Sigmoid colon (tissue), 7 donors: Measurements from ENCODE around the gene ZNF880. TPM values are rescaled to one million over a fixed set of nuclear protein-coding genes. Genes with fewer than 3 reads are reported as not detected.
"Not testable (repeated sequence)": the region's sequence is repeated elsewhere in the genome, so short reads cannot be mapped to it uniquely, and the experiment has no call there.

ENCODE experiments used
- DNase-seq: peaks from one replicate; pipeline ENCODE4 v3.0.0-alpha.2; 2019
- H3K27ac ChIP-seq, 4 donors: fragments of 200-600 bp; sonication (generic); one replicate each; pipeline ENCODE4 v1.5.1; 2016 to 2019; ENCODE audit warnings: mild to moderate bottlenecking in 1 of 4
- H3K27me3 ChIP-seq, 3 donors: fragments of 200-600 bp; sonication (generic); one replicate each; pipeline ENCODE4 v1.5.1; 2019; ENCODE audit warnings: mild to moderate bottlenecking in 1 of 3
- H3K36me3 ChIP-seq, 4 donors: fragments of 200-600 bp; sonication (generic); one replicate each; pipeline ENCODE4 v1.5.1; 2016 to 2019
- H3K4me1 ChIP-seq, 4 donors: fragments of 200-600 bp; sonication (generic); one replicate each; pipeline ENCODE4 v1.5.1; 2017 to 2019
- H3K4me3 ChIP-seq, 4 donors: fragments of 200-600 bp; sonication (generic); one replicate each; pipeline ENCODE4 v1.5.1; 2017 to 2019; ENCODE audit warnings: mild to moderate bottlenecking in 2 of 4, moderate library complexity in 1 of 4
- H3K9me3 ChIP-seq, 4 donors: fragments of 200-600 bp in 3 of 4; sonication (generic) in 3 of 4; one replicate each; pipeline versions ENCODE4 v1.5.1 to v1.6.1; 2013 to 2019
- CTCF ChIP-seq, 4 experiments: fragments of 450-650 bp in 3 of 4; fragments of 200-600 bp in 1 of 4; IDR thresholded peaks; one replicate each; pipeline ENCODE4 v1.5.1; 2016 to 2019; ENCODE audit warnings: antibody characterized with exemption in 4 of 4, mild to moderate bottlenecking in 3 of 4, moderate library complexity in 2 of 4
- EP300 ChIP-seq, 4 donors: sonication (generic); formaldehyde crosslinking; IDR thresholded peaks; one replicate each; pipeline ENCODE4 v1.6.1; 2017; ENCODE audit warnings: antibody characterized with exemption in 4 of 4
- POLR2A ChIP-seq, 2 donors: fragments of 450-650 bp; IDR thresholded peaks; one replicate each; pipeline ENCODE4 v1.6.1; 2016; ENCODE audit warnings: antibody characterized with exemption in 2 of 2, mild to moderate bottlenecking in 2 of 2, moderate library complexity in 2 of 2
- POLR2AphosphoS5 ChIP-seq, 4 donors: sonication (generic); formaldehyde crosslinking; IDR thresholded peaks; one replicate each; pipeline ENCODE4 v1.6.1; 2017; ENCODE audit warnings: antibody characterized with exemption in 4 of 4
- WGBS, 2 donors: extraction: QIAGEN DNeasy Blood & Tissue Kit; methylation state at CpG; one replicate each; pipeline ENCODE4 v1.1.7; 2013; 5-methylcytosine and 5-hydroxymethylcytosine counted together
- intact Hi-C: fragments of 100-400 bp; cut with DNase I; formaldehyde crosslinking; loops from one replicate; pipeline ENCODE4 v1.15.1; 2023
- polyA plus RNA-seq, 3 donors: library from polyadenylated mRNA; stranded (reverse); fragments of 200-250 nt; gene quantifications; one replicate each; pipeline ENCODE4 v1.2.3, GENCODE V29; 2013
- total RNA-seq, 4 donors: library from RNA; depleted of rRNA; stranded (reverse); fragments of >200 nt; gene quantifications; one replicate each; pipeline ENCODE4 v1.1.0, GENCODE V29; 2016
- donor health status: healthy with polysubstance abuse.
- donor health status: Bipolar disorder and iron deficiency.
- donor health status: healthy.

ZNF880 gene
- total and polyA plus RNA-seq, 7 donors = 6.0 to 24.8 (median 21.6) TPM

DNA sequence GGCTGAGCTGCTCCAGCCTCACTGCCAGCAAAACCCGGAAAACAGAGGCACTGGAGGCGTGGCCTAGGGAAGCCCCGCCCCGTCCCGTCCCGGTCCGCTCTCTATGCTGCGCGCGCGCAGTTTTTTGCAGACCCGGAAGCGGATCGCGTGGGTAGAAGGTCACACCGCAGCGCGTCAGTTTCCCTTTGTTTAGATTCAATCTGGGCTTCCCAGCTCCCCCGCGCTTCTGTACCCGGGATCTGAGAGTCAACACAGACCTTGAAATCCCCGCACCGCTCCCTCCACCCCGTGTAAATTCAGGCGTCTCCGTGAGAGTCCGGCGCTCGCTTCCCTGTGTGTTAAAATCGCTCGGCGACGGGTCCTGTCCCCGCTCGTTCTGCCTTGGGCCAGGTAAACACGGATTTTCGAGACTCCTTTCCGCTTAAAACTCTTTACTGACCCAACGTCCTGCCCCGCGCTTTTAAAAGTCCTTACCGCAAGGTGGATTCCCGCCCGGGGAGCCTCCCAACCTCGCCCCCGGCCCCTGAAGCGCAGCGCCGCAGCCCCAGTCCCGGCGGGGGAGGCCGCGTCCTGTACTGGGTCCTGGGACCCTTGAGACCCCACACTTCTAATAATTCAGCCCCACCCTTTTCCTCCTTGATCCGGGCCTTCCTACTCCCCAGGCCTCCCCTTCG is 33.5 kb upstream of the ZNF880 start, which contains the start of gene ZNF610:
Gene ZNF610, plus strand, starts transcription at position 127 of the 674 bp plus-strand sequence. CDS start 12,930 bp downstream, outside the sequence.
- Histone ChIP-seq H3K27me3 (no peaks in the 10 kb centered on the region), H3K27ac (peak within 1 kb of the TSS; percentile 78 to 87 (median 80)), H3K4me1 (peaks cover 0 to 17% (median 7%) of the 10 kb centered on the region in 4 donors), H3K4me3 (peak within 1 kb of the TSS; percentile 58 to 76 (median 68)), H3K36me3 (no peaks in the 10 kb centered on the region), H3K9me3 (peaks cover 8 to 34% (median 21%) of the 10 kb centered on the region in 4 donors)
- TF ChIP-seq POLR2AphosphoS5 (IDR thresholded peaks at IDR 0.05) (peak; percentile 56 to 87 (median 84)), CTCF (IDR thresholded peaks at IDR 0.05) (no peak), POLR2A (IDR thresholded peaks at IDR 0.05) (peak; percentile 21 to 40), EP300 (IDR thresholded peaks at IDR 0.05) (peak in 1 of 4 donors; percentile 19)
- 0 to 1% methylated on average over 55 of the region's 55 CpGs for WGBS, 2 donors
- peak; percentile 94 for DNase-seq
- intact Hi-C loops = loop anchor here (1.0 to 5.0 kb wide), 4 partner anchors 33 to 69 kb away; partner anchors contain the start of genes ZNF480, ZNF528, ZNF766 and ZNF880

GRCh38 chr19:52336791-52337381 is 32.8 kb upstream of the ZNF880 start:
- 5 to 6% methylated on average over 9 of the region's 9 CpGs for WGBS, 2 donors
- H3K36me3 ChIP-seq = no peaks in the 10 kb centered on the region
- TF ChIP-seq EP300 (IDR thresholded peaks at IDR 0.05) (no peak), CTCF (IDR thresholded peaks at IDR 0.05) (no peak), POLR2AphosphoS5 (IDR thresholded peaks at IDR 0.05) (no peak), POLR2A (IDR thresholded peaks at IDR 0.05) (no peak)

GRCh38 chr19:52339022-52339421 is 30.7 kb upstream of the ZNF880 start:
- intact Hi-C loops = loop anchor here (5.0 kb wide), 1 partner anchor 72 kb away; the partner anchor contains the start of gene ZNF766
- not testable (repeated sequence) for DNase-seq, H3K36me3 ChIP-seq, H3K27me3 ChIP-seq, H3K27ac ChIP-seq, H3K4me3 ChIP-seq
- WGBS, 2 donors = 83 to 91% methylated on average over 3 of the region's 3 CpGs
- peaks cover 0 to 14% (median 4%) of the 10 kb centered on the region in 4 donors for H3K9me3 ChIP-seq
- H3K4me1 ChIP-seq = peaks cover 0 to 17% (median 7%) of the 10 kb centered on the region in 4 donors

More at GRCh38 chr19:52336791-52337381, 32.8 kb upstream of the ZNF880 start:
- peaks cover 0 to 17% (median 7%) of the 10 kb centered on the region in 4 donors for H3K4me1 ChIP-seq
- DNase-seq = no peak
- intact Hi-C loops = loop anchor here (1.0 to 5.0 kb wide), 4 partner anchors 32 to 70 kb away; partner anchors contain the start of genes ZNF480, ZNF528, ZNF766 and ZNF880
- peak overlapping the region; percentile 78 to 87 (median 80) for H3K27ac ChIP-seq
- H3K27me3 ChIP-seq = no peaks in the 10 kb centered on the region
- H3K9me3 ChIP-seq = peaks cover 5 to 28% (median 15%) of the 10 kb centered on the region in 4 donors
- peak overlapping the region; percentile 58 to 76 (median 68) for H3K4me3 ChIP-seq

GRCh38 chr19:52343548-52343947 is 26.2 kb upstream of the ZNF880 start:
- Histone ChIP-seq H3K27ac (no peak overlapping the region), H3K36me3 (peaks cover 0 to 11% (median under 1%) of the 10 kb centered on the region in 4 donors), H3K9me3 (peaks cover 0 to 4% (median 0%) of the 10 kb centered on the region in 4 donors), H3K4me3 (no peak overlapping the region), H3K4me1 (no peaks in the 10 kb centered on the region), H3K27me3 (no peaks in the 10 kb centered on the region)
- DNase-seq = peak; percentile 65
- intact Hi-C loops = no loop called here
- 32 to 57% methylated on average over 8 of the region's 8 CpGs for WGBS, 2 donors
- TF ChIP-seq CTCF (IDR thresholded peaks at IDR 0.05) (peak in 2 of 4 experiments; percentile 19 to 38), EP300 (IDR thresholded peaks at IDR 0.05) (no peak), POLR2A (IDR thresholded peaks at IDR 0.05) (no peak), POLR2AphosphoS5 (IDR thresholded peaks at IDR 0.05) (no peak)

- DNase-seq = no peak
- Histone ChIP-seq H3K27ac (no peak overlapping the region), H3K9me3 (peaks cover 0 to 7% (median 0%) of the 10 kb centered on the region in 4 donors), H3K4me1 (no peaks in the 10 kb centered on the region), H3K4me3 (no peak overlapping the region), H3K27me3 (no peaks in the 10 kb centered on the region), H3K36me3 (peaks cover 0 to 27% (median 8%) of the 10 kb centered on the region in 4 donors)
- WGBS, 2 donors = 89 to 90% methylated on average over 6 of the region's 6 CpGs
- intact Hi-C loops = no loop called here
- TF ChIP-seq EP300 (IDR thresholded peaks at IDR 0.05) = no peak
- TF ChIP-seq POLR2AphosphoS5 (IDR thresholded peaks at IDR 0.05) = no peak
- no peak for TF ChIP-seq CTCF (IDR thresholded peaks at IDR 0.05)
Observed at GRCh38 chr19:52345162-52345561, 24.6 kb upstream of the ZNF880 start.
